GM23338 (cell line): ENCODE results near the gene NT5DC3. TPM values are rescaled to one million over a fixed set of nuclear protein-coding genes. Genes with fewer than 3 reads are reported as not detected.

Source experiments
- ATAC-seq: fragments of 200-7000 bp; cut with Tn5 transposase; 3 replicates; pipeline ENCODE4 v1.9.1; 2020
- DNase-seq: peaks from one replicate; pipeline ENCODE4 v3.0.0-alpha.2; 2015; ENCODE audit warnings: low spot score
- H2AFZ ChIP-seq: fragments of 200-600 bp; sonication (generic); 2 replicates; pipeline ENCODE4 v1.8.0; 2016; ENCODE audit warnings: antibody characterized with exemption, mild to moderate bottlenecking, moderate library complexity
- H3F3A ChIP-seq: fragments of 200-600 bp; sonication (generic); replicated peaks from 2 replicates; pipeline ENCODE4 v1.8.0; 2017; ENCODE audit warnings: antibody characterized with exemption, mixed run types, low read depth
- H3K27ac ChIP-seq: fragments of 200-600 bp; sonication (generic); 2 replicates; pipeline ENCODE4 v1.6.1; 2016; ENCODE audit warnings: low read depth
- H3K27me3 ChIP-seq: fragments of 200-600 bp; sonication (generic); 2 replicates; pipeline ENCODE4 v1.8.0; 2016; ENCODE audit warnings: mild to moderate bottlenecking, mixed run types, moderate library complexity; ENCODE audit not compliant: insufficient read depth
- H3K36me3 ChIP-seq: fragments of 200-600 bp; sonication (generic); 2 replicates; pipeline ENCODE4 v1.8.0; 2016; ENCODE audit warnings: mild to moderate bottlenecking; ENCODE audit not compliant: insufficient read depth
- H3K4me1 ChIP-seq: fragments of 200-600 bp; sonication (generic); 2 replicates; pipeline ENCODE4 v1.8.0; 2016; ENCODE audit warnings: mild to moderate bottlenecking, moderate library complexity; ENCODE audit not compliant: insufficient read depth
- H3K4me2 ChIP-seq: fragments of 200-600 bp; sonication (generic); 2 replicates; pipeline ENCODE4 v1.7.1; 2017; ENCODE audit warnings: mixed run types
- H3K4me3 ChIP-seq: fragments of 200-600 bp; sonication (generic); 2 replicates; pipeline ENCODE4 v1.6.1; 2016; ENCODE audit warnings: mixed run types
- H3K79me2 ChIP-seq: fragments of 200-600 bp; sonication (generic); replicated peaks from 2 replicates; pipeline ENCODE4 v1.8.0; 2017; ENCODE audit warnings: mild to moderate bottlenecking; ENCODE audit not compliant: insufficient read depth
- H3K9me2 ChIP-seq: fragments of 200-600 bp; sonication (generic); 2 replicates; pipeline ENCODE4 v1.8.0; 2017; ENCODE audit not compliant: insufficient read depth
- H4K20me1 ChIP-seq: fragments of 200-600 bp; sonication (generic); replicated peaks from 2 replicates; pipeline ENCODE4 v1.8.0; 2017; ENCODE audit warnings: mild to moderate bottlenecking; ENCODE audit not compliant: insufficient read depth
- H3K27ac Mint-ChIP-seq: 2 replicates; pipeline ENCODE4 v1.8.0; 2020; ENCODE audit warnings: inconsistent platforms, mild to moderate bottlenecking, moderate library complexity, mixed read lengths
- H3K27me3 Mint-ChIP-seq: 3 replicates; pipeline ENCODE4 v1.8.0; 2022; ENCODE audit warnings: low read depth, mild to moderate bottlenecking, moderate library complexity, mixed read lengths, inconsistent platforms; ENCODE audit not compliant: insufficient read depth, poor library complexity
- H3K36me3 Mint-ChIP-seq: 3 replicates; pipeline ENCODE4 v1.8.0; 2021; ENCODE audit warnings: low read depth, mild to moderate bottlenecking, inconsistent platforms, moderate library complexity, mixed read lengths
- H3K4me1 Mint-ChIP-seq: 3 replicates; pipeline ENCODE4 v1.8.0; 2020; ENCODE audit warnings: mild to moderate bottlenecking, inconsistent platforms, mixed read lengths
- H3K4me3 Mint-ChIP-seq: 3 replicates; pipeline ENCODE4 v1.8.0; 2021; ENCODE audit warnings: moderate library complexity, mild to moderate bottlenecking, inconsistent platforms, mixed read lengths
- H3K9me3 Mint-ChIP-seq: 3 replicates; pipeline ENCODE4 v1.8.0; 2020; ENCODE audit warnings: moderate library complexity, mild to moderate bottlenecking, inconsistent platforms, mixed read lengths
- CREB1 ChIP-seq: fragments of 250-450 bp; sonication (Bioruptor Pico); IDR thresholded peaks from 2 replicates; pipeline ENCODE4 v1.5.0; 2020; ENCODE audit warnings: low read depth, mild to moderate bottlenecking, moderate library complexity
- CTCF ChIP-seq, 2 experiments: fragments of 200-600 bp in 1 of 2; sonication (generic) in 1 of 2; conservative IDR thresholded peaks; 2 replicates each; pipeline versions ENCODE4 v1.5.1 to v1.6.1; 2016 to 2017; ENCODE audit warnings: antibody characterized with exemption in 2 of 2, low read depth in 2 of 2, mild to moderate bottlenecking in 2 of 2, moderate library complexity in 1 of 2
- ETS1 ChIP-seq: IDR thresholded peaks from 2 replicates; pipeline ENCODE4 v1.6.1; 2016; ENCODE audit warnings: antibody characterized with exemption
- EZH2 ChIP-seq: fragments of 200-600 bp; sonication (generic); IDR thresholded peaks from one replicate; pipeline ENCODE4 v1.8.0; 2017; ENCODE audit warnings: antibody characterized with exemption, mild to moderate bottlenecking, low read depth; ENCODE audit not compliant: unreplicated experiment
- EZH2phosphoT487 ChIP-seq: fragments of 200-600 bp; sonication (generic); IDR thresholded peaks from one replicate; pipeline ENCODE4 v1.8.1; 2018; ENCODE audit warnings: antibody characterized with exemption; ENCODE audit not compliant: unreplicated experiment
- JUNB ChIP-seq: IDR thresholded peaks from one replicate; pipeline ENCODE4 v1.6.1; 2016; ENCODE audit warnings: antibody characterized with exemption; ENCODE audit not compliant: unreplicated experiment
- NANOG ChIP-seq: IDR thresholded peaks from 2 replicates; pipeline ENCODE4 v1.6.1; 2016; ENCODE audit warnings: antibody characterized with exemption, borderline replicate concordance
- POLR2AphosphoS5 ChIP-seq: IDR thresholded peaks from 2 replicates; pipeline ENCODE4 v1.6.1; 2016; ENCODE audit warnings: antibody characterized with exemption, low read depth
- REST ChIP-seq: IDR thresholded peaks from one replicate; pipeline ENCODE4 v1.6.1; 2018; ENCODE audit warnings: antibody characterized with exemption; ENCODE audit not compliant: unreplicated experiment
- STAT1 ChIP-seq: IDR thresholded peaks from one replicate; pipeline ENCODE4 v1.6.1; 2016; ENCODE audit warnings: antibody characterized with exemption; ENCODE audit not compliant: unreplicated experiment
- ZNF331 ChIP-seq: fragments of 250-450 bp; sonication (Bioruptor Pico); IDR thresholded peaks from 2 replicates; pipeline ENCODE4 v1.5.0; 2020; ENCODE audit warnings: low read depth, mild to moderate bottlenecking, moderate library complexity
- ZNF462 ChIP-seq: fragments of 250-450 bp; sonication (Bioruptor Pico); IDR thresholded peaks from 2 replicates; pipeline ENCODE4 v1.5.0; 2020; ENCODE audit warnings: mild to moderate bottlenecking, moderate library complexity
- polyA plus RNA-seq: library from polyadenylated mRNA; unstranded; fragments of >200 nt; fragmentation: Nextera tagmentation; extraction: Ambion mirVana; gene quantifications from 2 replicates; pipeline ENCODE4 v1.2.1, GENCODE V29; 2016
- total RNA-seq: library from RNA; depleted of rRNA; stranded (reverse); fragments of >200 nt; shearing (Covaris generic); gene quantifications from 2 replicates; pipeline ENCODE4 v1.2.3, GENCODE V29; 2014

Gene NT5DC3
- total and polyA plus RNA-seq, 2 experiments from 2014 or later: 2.2 to 12.5 TPM

GRCh38 chr12:103824290-103824689 is 16.7 kb downstream of the NT5DC3 start:
- peaks cover 52% of the 10 kb centered on the region for H3K79me2 ChIP-seq
- H3K4me3 ChIP-seq: no peak overlapping the region
- peaks cover 8% of the 10 kb centered on the region; the same call in 1 of the 2 replicates for H4K20me1 ChIP-seq
- Mint-ChIP-seq H3K4me1 (peaks cover 10% of the 10 kb centered on the region; the same call in 2 of the 3 replicates), H3K4me3 (no peak overlapping the region), H3K9me3 (peaks cover 3% of the 10 kb centered on the region; the same call in 2 of the 3 replicates), H3K36me3 (peaks cover 11% of the 10 kb centered on the region; the same call in 2 of the 3 replicates), H3K27me3 (peaks cover 2% of the 10 kb centered on the region), H3K27ac (no peak overlapping the region)
- H3K27me3 ChIP-seq: no peaks in the 10 kb centered on the region
- no peak overlapping the region for H2AFZ ChIP-seq
- TF ChIP-seq POLR2AphosphoS5: no peak
- no peak for TF ChIP-seq ETS1
- no peak for TF ChIP-seq EZH2
- no peak for TF ChIP-seq JUNB
- TF ChIP-seq CREB1 (CRISPR knock-in tag): no peak
- TF ChIP-seq CTCF (conservative IDR thresholded peaks at IDR 0.05; ENCODE audit: low read depth in 2 of 2): no peak
- TF ChIP-seq STAT1: no peak
- no peak for TF ChIP-seq EZH2phosphoT487
- no peak for TF ChIP-seq NANOG
- TF ChIP-seq REST: no peak
- TF ChIP-seq ZNF331 (CRISPR knock-in tag): no peak
- no peak for TF ChIP-seq ZNF462 (CRISPR knock-in tag)
- no peaks in the 10 kb centered on the region for H3F3A ChIP-seq
- H3K36me3 ChIP-seq: no peaks in the 10 kb centered on the region
- no peaks in the 10 kb centered on the region for H3K9me2 ChIP-seq
- no peaks in the 10 kb centered on the region for H3K4me1 ChIP-seq
- no peak overlapping the region for H3K27ac ChIP-seq
- no peak overlapping the region for H3K4me2 ChIP-seq
- no peak for DNase-seq
- no peak for ATAC-seq
